ENCODE results near the gene MUC2. TPM values are rescaled to one million over a fixed set of nuclear protein-coding genes. Genes with fewer than 3 reads are reported as not detected.

Gene MUC2
- total and polyA plus RNA-seq, 9 of the 15 experiments (the other 6 are each of a cell fraction or from before 2014, with no cell fraction given) = under 0.01 to 0.18 TPM; not detected in 7

- no peak for TF ChIP-seq ZNF347 (CRISPR knock-in tag; IDR thresholded peaks at IDR 0.05; ENCODE audit: low read depth)
Observed at GRCh38 chr11:1032310-1032891, 42.3 kb upstream of the MUC2 start (continued).

GRCh38 chr11:1033016-1033798 is 41.5 kb upstream of the MUC2 start:
- Histone ChIP-seq H3K4me1 (replicated peaks in 1 of 2; ENCODE audit: control insufficient read depth in 2 of 2, insufficient read depth in 2 of 2, low read length in 2 of 2) (peaks cover 0 to 77% of the 10 kb centered on the region in 2 experiments; a peak in 2 of 5 replicates), H3K4me3 (no peak overlapping the region), H3K9me3 (replicated peaks; ENCODE audit: control insufficient read depth, insufficient read depth, low read depth, low read length) (no peaks in the 10 kb centered on the region), H3K27ac (ENCODE audit: extremely low read depth, low read depth, low read length) (no peak overlapping the region), H3K27me3 (ENCODE audit: control insufficient read depth in 2 of 2, insufficient read depth in 2 of 2, low read length in 2 of 2) (peaks cover 9 to 58% of the 10 kb centered on the region in 2 experiments; a peak in 3 of 5 replicates), H4K20me1 (replicated peaks; ENCODE audit: control insufficient read depth, insufficient read depth, low read length) (peaks cover 12% of the 10 kb centered on the region; the same call in 1 of the 2 replicates), H3K4me2 (ENCODE audit: insufficient read depth, low read length) (no peak overlapping the region), H3K36me3 (ENCODE audit: control insufficient read depth, insufficient read depth, low read length) (no peaks in the 10 kb centered on the region), H2AFZ (ENCODE audit: low read depth, low read length) (no peak overlapping the region), H3K9me1 (ENCODE audit: control insufficient read depth, insufficient read depth, low read length) (no peaks in the 10 kb centered on the region), H3K9ac (ENCODE audit: insufficient read depth in 1 of 2, low read depth in 2 of 2, low read length in 2 of 2) (no peak overlapping the region), H3K79me2 (ENCODE audit: control insufficient read depth, insufficient read depth, low read length) (no peaks in the 10 kb centered on the region)
- FAIRE-seq (no peak), ATAC-seq (no peak), DNase-seq (ENCODE audit: extremely low read depth in 1 of 4, low spot score in 3 of 4) (no peak)
- ChIA-PET POLR2A (interaction anchor here (1.0 kb wide), 1 partner anchor 192 kb away, joined by 3 read pairs; no protein-coding TSS in a partner anchor), CTCF (ENCODE audit: low intra/inter-chr PET ratio) (no interaction called here)
- in situ Hi-C loops (cut with MboI) = no loop called here
- intact Hi-C loops (cut with micrococcal nuclease) = no loop called here
- TF ChIP-seq ARID3B (CRISPR knock-in tag; IDR thresholded peaks at IDR 0.05; ENCODE audit: borderline replicate concordance) = no peak
- TF ChIP-seq ZNF12 (CRISPR knock-in tag; IDR thresholded peaks at IDR 0.05) = no peak
- no peak for TF ChIP-seq ZNF311 (CRISPR knock-in tag; IDR thresholded peaks at IDR 0.05)
- TF ChIP-seq HSF4 (CRISPR knock-in tag; IDR thresholded peaks at IDR 0.05; ENCODE audit: borderline replicate concordance) = no peak
- TF ChIP-seq NCOA2 (IDR thresholded peaks at IDR 0.05; ENCODE audit: partially characterized antibody in 2 of 2) = no peak
- TF ChIP-seq SOX6 (IDR thresholded peaks at IDR 0.05) = no peak
- no peak for TF ChIP-seq CBX8 (IDR thresholded peaks at IDR 0.05; ENCODE audit: borderline replicate concordance, extremely low read depth, low read depth, low read length, poor library complexity, severe bottlenecking)
- no peak for TF ChIP-seq RBM25 (IDR thresholded peaks at IDR 0.05; ENCODE audit: low read depth, low read length, severe bottlenecking)
- TF ChIP-seq AFF4 (CRISPR knock-in tag; IDR thresholded peaks at IDR 0.05) = no peak
- no peak for TF ChIP-seq ZNF3 (CRISPR knock-in tag; IDR thresholded peaks at IDR 0.05)
- no peak for TF ChIP-seq ZFP36 (IDR thresholded peaks at IDR 0.05; ENCODE audit: low read depth, low read length, partially characterized antibody)
- TF ChIP-seq DLX4 (CRISPR knock-in tag; IDR thresholded peaks at IDR 0.05) = no peak
- WGBS (ENCODE audit: insufficient coverage, low coverage, missing lambda C conversion rate) = 27% methylated on average over 31 of the region's 38 CpGs
- BruUV-seq (replicated peaks) = no TSS peak
